SU-DHL-6 (cell line): ENCODE results near the gene ATP6V1C2.

ENCODE experiments used
- H2AFZ ChIP-seq: fragments of 200-600 bp; sonication (generic); 2 replicates; pipeline ENCODE4 v1.6.1; 2014; ENCODE audit warnings: low read depth, mild to moderate bottlenecking, moderate library complexity, mixed read lengths, antibody characterized with exemption, low read length; ENCODE audit not compliant: severe bottlenecking
- H3F3A ChIP-seq: fragments of 200-600 bp; shearing (Covaris generic); 2 replicates; pipeline ENCODE4 v1.6.0; 2016; ENCODE audit warnings: antibody characterized with exemption, mild to moderate bottlenecking; ENCODE audit not compliant: insufficient read depth
- H3K27ac ChIP-seq: fragments of 200-600 bp; sonication (generic); 2 replicates; pipeline ENCODE4 v1.5.1; 2016; ENCODE audit warnings: low read depth, mild to moderate bottlenecking, low read length, moderate library complexity, mixed read lengths
- H3K27me3 ChIP-seq: fragments of 200-600 bp; sonication (generic), shearing (Covaris generic); 2 replicates; pipeline ENCODE4 v1.6.0; 2014; ENCODE audit warnings: mild to moderate bottlenecking, low read length
- H3K36me3 ChIP-seq: fragments of 200-600 bp; sonication (generic); 2 replicates; pipeline ENCODE4 v1.6.1; 2014; ENCODE audit warnings: mild to moderate bottlenecking, low read length, mixed read lengths
- H3K4me2 ChIP-seq: fragments of 300-600, 200-600 bp; shearing (Covaris generic), sonication (generic); 2 replicates; pipeline ENCODE4 v1.6.0; 2014; ENCODE audit warnings: low read length, low read depth, mild to moderate bottlenecking; ENCODE audit not compliant: poor library complexity, severe bottlenecking
- H3K4me3 ChIP-seq: fragments of 200-600 bp; sonication (generic); 2 replicates; pipeline ENCODE4 v1.5.1; 2014; ENCODE audit warnings: antibody characterized with exemption, low read length, mild to moderate bottlenecking, mixed read lengths; ENCODE audit not compliant: insufficient read depth, poor library complexity, severe bottlenecking
- H3K79me2 ChIP-seq: fragments of 200-600 bp; sonication (generic); 2 replicates; pipeline ENCODE4 v1.6.1; 2014; ENCODE audit warnings: mild to moderate bottlenecking, low read length, moderate library complexity; ENCODE audit not compliant: insufficient read depth
- H3K9ac ChIP-seq: fragments of 200-600 bp; sonication (generic); 2 replicates; pipeline ENCODE4 v1.7.0; 2014; ENCODE audit warnings: mild to moderate bottlenecking, low read length
- H3K9me2 ChIP-seq: fragments of 200-600 bp; sonication (generic); replicated peaks from 2 replicates; pipeline ENCODE4 v1.6.1; 2014; ENCODE audit warnings: low read length; ENCODE audit not compliant: insufficient read depth
- H3K9me3 ChIP-seq: fragments of 200-600 bp; sonication (generic); 2 replicates; pipeline ENCODE4 v1.6.1; 2014; ENCODE audit warnings: low read length, mixed read lengths; ENCODE audit not compliant: insufficient read depth
- H4K20me1 ChIP-seq: fragments of 200-600 bp; sonication (generic); 2 replicates; pipeline ENCODE4 v1.6.1; 2014; ENCODE audit warnings: low read depth, mild to moderate bottlenecking, antibody characterized with exemption, low read length, moderate library complexity, mixed read lengths
- EZH2phosphoT487 ChIP-seq: fragments of 200-600 bp; sonication (generic), shearing (Covaris generic); conservative IDR thresholded peaks from 2 replicates; pipeline ENCODE4 v1.6.1; 2018; ENCODE audit warnings: mild to moderate bottlenecking, antibody characterized with exemption, low read length, moderate library complexity, mixed read lengths
- TF ChIP-seq, protein P1 (sequence below): fragments of 200-600 bp; sonication (generic); IDR thresholded peaks from one replicate; pipeline ENCODE4 v1.5.1; 2017; ENCODE audit warnings: antibody characterized with exemption, mild to moderate bottlenecking, low read length, moderate library complexity; ENCODE audit not compliant: insufficient read depth, poor library complexity, severe bottlenecking

ATP6V1C2 gene

DNA sequence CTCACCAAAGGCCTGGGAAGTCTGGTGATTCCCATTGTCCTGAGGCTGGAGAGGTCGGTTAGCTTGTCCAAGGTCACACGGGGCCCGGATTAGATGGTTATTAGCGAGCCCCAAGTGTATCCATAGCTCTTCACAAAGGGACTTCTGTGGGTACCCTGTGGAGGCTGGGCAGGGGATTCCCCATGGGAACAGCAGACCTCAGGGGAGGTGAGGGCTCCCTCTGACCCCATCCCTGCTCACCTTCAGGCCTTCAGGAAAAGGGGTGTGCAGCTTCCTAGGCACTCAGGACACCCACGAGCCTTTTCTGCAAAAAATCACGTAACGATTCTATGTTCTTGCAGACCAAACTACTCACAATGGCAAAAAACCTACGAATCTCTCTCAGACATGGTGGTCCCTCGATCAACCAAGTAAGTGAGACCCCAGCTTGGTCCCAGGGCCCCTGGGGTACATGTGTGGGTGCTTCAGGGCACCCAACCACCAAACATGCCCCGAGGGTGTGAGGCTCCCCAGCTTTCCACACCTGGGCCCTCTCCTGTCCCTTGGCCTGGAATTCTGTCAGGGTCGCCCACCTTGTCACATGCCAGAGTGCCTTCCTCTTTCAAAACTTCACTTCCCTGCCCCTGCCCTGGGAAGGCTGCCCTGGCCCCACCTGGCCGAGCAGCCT, 50.9 kb downstream of the ATP6V1C2 start:
- no peaks in the 10 kb centered on the region for H3F3A ChIP-seq
- no peaks in the 10 kb centered on the region for H3K27me3 ChIP-seq
- H4K20me1 ChIP-seq: no peaks in the 10 kb centered on the region; the same call in 1 of the 2 replicates
- no peak overlapping the region for H3K4me2 ChIP-seq
- no peak overlapping the region for H3K4me3 ChIP-seq
- H3K27ac ChIP-seq: no peak overlapping the region
- H2AFZ ChIP-seq: no peak overlapping the region
- no peaks in the 10 kb centered on the region for H3K9me2 ChIP-seq
- no peaks in the 10 kb centered on the region for H3K36me3 ChIP-seq
- no peaks in the 10 kb centered on the region for H3K79me2 ChIP-seq
- no peaks in the 10 kb centered on the region for H3K9me3 ChIP-seq
- TF ChIP-seq, protein P1, sequence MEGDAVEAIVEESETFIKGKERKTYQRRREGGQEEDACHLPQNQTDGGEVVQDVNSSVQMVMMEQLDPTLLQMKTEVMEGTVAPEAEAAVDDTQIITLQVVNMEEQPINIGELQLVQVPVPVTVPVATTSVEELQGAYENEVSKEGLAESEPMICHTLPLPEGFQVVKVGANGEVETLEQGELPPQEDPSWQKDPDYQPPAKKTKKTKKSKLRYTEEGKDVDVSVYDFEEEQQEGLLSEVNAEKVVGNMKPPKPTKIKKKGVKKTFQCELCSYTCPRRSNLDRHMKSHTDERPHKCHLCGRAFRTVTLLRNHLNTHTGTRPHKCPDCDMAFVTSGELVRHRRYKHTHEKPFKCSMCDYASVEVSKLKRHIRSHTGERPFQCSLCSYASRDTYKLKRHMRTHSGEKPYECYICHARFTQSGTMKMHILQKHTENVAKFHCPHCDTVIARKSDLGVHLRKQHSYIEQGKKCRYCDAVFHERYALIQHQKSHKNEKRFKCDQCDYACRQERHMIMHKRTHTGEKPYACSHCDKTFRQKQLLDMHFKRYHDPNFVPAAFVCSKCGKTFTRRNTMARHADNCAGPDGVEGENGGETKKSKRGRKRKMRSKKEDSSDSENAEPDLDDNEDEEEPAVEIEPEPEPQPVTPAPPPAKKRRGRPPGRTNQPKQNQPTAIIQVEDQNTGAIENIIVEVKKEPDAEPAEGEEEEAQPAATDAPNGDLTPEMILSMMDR: no peak
- no peak for TF ChIP-seq EZH2phosphoT487
- H3K9ac ChIP-seq: no peak overlapping the region

DNA sequence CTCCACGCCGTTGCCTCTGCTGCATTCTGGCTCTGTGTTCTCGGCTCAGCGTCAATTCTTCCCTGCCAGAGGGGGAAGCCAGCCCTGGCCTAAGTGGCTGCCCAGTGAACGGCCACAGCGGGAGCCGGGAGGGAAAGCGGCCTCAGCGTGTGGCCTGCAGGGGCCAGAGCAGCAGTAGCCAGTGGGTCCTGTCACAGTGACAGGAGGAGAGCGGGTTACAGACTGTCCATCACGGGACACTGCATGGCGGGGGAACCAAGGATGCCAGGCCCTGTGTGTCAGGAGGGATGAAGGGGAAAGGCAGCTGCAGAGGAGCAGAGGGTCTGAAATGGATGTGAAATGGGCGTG, 51.4 kb downstream of the ATP6V1C2 start:
- H4K20me1 ChIP-seq: no peaks in the 10 kb centered on the region; the same call in 1 of the 2 replicates
- H3K4me3 ChIP-seq: no peak overlapping the region
- H3K9me3 ChIP-seq: no peaks in the 10 kb centered on the region
- TF ChIP-seq, protein P1: no peak
- no peak for TF ChIP-seq EZH2phosphoT487
- no peaks in the 10 kb centered on the region for H3K36me3 ChIP-seq
- no peaks in the 10 kb centered on the region for H3K27me3 ChIP-seq
- H3K79me2 ChIP-seq: no peaks in the 10 kb centered on the region
- H3K9ac ChIP-seq: no peak overlapping the region
- H3K27ac ChIP-seq: no peak overlapping the region
- no peaks in the 10 kb centered on the region for H3K9me2 ChIP-seq
- no peak overlapping the region for H2AFZ ChIP-seq
- no peak overlapping the region for H3K4me2 ChIP-seq
- H3F3A ChIP-seq: no peaks in the 10 kb centered on the region

DNA sequence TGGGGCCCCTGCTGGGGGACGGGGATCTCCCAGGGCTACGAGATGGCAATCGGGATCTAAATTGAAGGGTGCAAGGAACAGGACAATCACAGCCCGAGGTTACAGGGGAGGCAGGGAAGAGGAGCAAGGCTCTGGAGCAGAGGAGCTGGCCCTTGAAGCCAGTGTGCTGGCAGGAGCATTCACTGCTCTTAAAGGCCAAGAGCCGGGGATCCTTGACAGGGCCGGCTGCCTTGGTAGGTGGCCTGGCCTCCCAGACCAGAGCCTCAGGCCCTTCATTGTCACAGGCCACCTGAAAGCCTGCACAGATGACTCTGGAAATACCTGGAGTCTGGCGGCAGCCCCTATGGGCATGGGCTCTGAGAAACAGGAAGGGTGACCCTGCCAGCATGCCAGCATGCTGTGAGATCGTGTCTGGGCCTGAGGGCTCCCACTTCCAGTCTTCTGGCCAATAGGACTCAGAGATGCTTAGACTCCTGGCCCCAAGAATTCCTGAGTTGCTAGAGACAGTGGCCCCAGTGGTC, 52.5 kb downstream of the ATP6V1C2 start:
- Histone ChIP-seq H3F3A (no peaks in the 10 kb centered on the region), H2AFZ (no peak overlapping the region), H3K79me2 (no peaks in the 10 kb centered on the region), H3K4me3 (no peak overlapping the region), H3K9me2 (no peaks in the 10 kb centered on the region), H3K36me3 (no peaks in the 10 kb centered on the region), H3K9ac (no peak overlapping the region), H3K27me3 (no peaks in the 10 kb centered on the region), H3K9me3 (no peaks in the 10 kb centered on the region), H3K27ac (no peak overlapping the region), H3K4me2 (no peak overlapping the region), H4K20me1 (no peaks in the 10 kb centered on the region)
- TF ChIP-seq, protein P1: no peak
- TF ChIP-seq EZH2phosphoT487: no peak
